OCI-LY3 (cell line): ENCODE measurements around the gene LIPM.

Source experiments
- H2AFZ ChIP-seq: fragments of 200-600, 300-600 bp; shearing (Covaris generic); 2 replicates; pipeline ENCODE4 v1.6.0; 2014; ENCODE audit warnings: antibody characterized with exemption, low read depth, low read length
- H3K27ac ChIP-seq: fragments of 200-600, 300-600 bp; sonication (generic); 2 replicates; pipeline ENCODE4 v1.5.1; 2014; ENCODE audit warnings: mild to moderate bottlenecking, low read length, moderate library complexity, mixed read lengths
- H3K27me3 ChIP-seq: fragments of 200-600, 300-600 bp; sonication (generic); 2 replicates; pipeline ENCODE4 v1.6.1; 2014; ENCODE audit warnings: low read depth, low read length, mixed read lengths
- H3K36me3 ChIP-seq: fragments of 200-600, 300-600 bp; sonication (generic); replicated peaks from 2 replicates; pipeline ENCODE3; 2014; ENCODE audit warnings: low read depth, low read length, mixed read lengths
- H3K4me1 ChIP-seq: fragments of 300-600, 200-600 bp; sonication (generic); 2 replicates; pipeline ENCODE4 v1.6.1; 2014; ENCODE audit warnings: low read length, mixed read lengths
- H3K4me2 ChIP-seq: fragments of 200-600, 300-600 bp; sonication (generic); 2 replicates; pipeline ENCODE4 v1.6.1; 2014; ENCODE audit warnings: low read length, mixed read lengths
- H3K4me3 ChIP-seq: fragments of 300-600, 200-600 bp; sonication (generic); 2 replicates; pipeline ENCODE4 v1.5.1; 2014; ENCODE audit warnings: antibody characterized with exemption, mild to moderate bottlenecking, low read length, moderate library complexity
- H3K79me2 ChIP-seq: fragments of 300-600, 200-600 bp; shearing (Covaris generic); 2 replicates; pipeline ENCODE4 v1.6.1; 2014; ENCODE audit warnings: mild to moderate bottlenecking, low read length, mixed read lengths
- H3K9ac ChIP-seq: fragments of 300-600, 200-600 bp; shearing (Covaris generic); 2 replicates; pipeline ENCODE4 v1.6.0; 2014; ENCODE audit warnings: mild to moderate bottlenecking, low read length, moderate library complexity
- H3K9me3 ChIP-seq: fragments of 200-600, 300-600 bp; shearing (Covaris generic); 2 replicates; pipeline ENCODE4 v1.6.1; 2014; ENCODE audit warnings: low read length, mixed read lengths; ENCODE audit not compliant: insufficient read depth
- H4K20me1 ChIP-seq: fragments of 200-600, 300-600 bp; sonication (generic); 2 replicates; pipeline ENCODE4 v1.6.1; 2016; ENCODE audit warnings: low read length, mixed read lengths; ENCODE audit not compliant: insufficient read depth
- CTCF ChIP-seq: fragments of 200-600, 300-600 bp; sonication (generic); IDR thresholded peaks from 2 replicates; pipeline ENCODE4 v1.5.1; 2014; ENCODE audit warnings: antibody characterized with exemption, low read length, low read depth
- EZH2phosphoT487 ChIP-seq: fragments of 200-600 bp; shearing (Covaris generic); IDR thresholded peaks from 2 replicates; pipeline ENCODE4 v1.6.1; 2018; ENCODE audit warnings: antibody characterized with exemption, mixed run types, low read depth

The LIPM gene

DNA sequence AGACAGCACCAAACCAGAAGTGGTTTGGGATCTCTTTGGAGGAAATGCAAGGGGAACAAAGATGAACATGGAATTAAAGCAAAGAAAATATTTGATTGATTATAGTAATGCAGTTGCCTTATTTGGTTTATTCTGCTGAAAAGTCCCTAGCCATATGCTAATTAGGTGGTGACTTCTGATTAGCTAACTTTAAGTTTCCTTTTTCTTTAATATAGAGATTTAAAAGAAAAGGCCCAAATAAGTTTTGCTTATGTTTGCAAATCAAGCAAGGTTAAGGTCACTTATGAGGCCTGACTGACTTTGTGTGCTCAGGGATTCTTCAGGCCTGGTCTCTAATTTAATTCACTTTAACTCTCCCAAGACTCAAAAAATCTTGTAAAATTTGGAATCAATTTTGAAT, 55.3 kb downstream of the LIPM start:
- Histone ChIP-seq H3K9ac (no peak overlapping the region), H3K4me2 (no peak overlapping the region)

GRCh38 chr10:88858491-88858890, 56.0 kb downstream of the LIPM start:
- Histone ChIP-seq H3K9me3 (no peaks in the 10 kb centered on the region), H3K4me3 (no peak overlapping the region), H3K27ac (no peak overlapping the region), H3K9ac (no peak overlapping the region), H3K27me3 (no peaks in the 10 kb centered on the region), H3K4me1 (peaks cover 17% of the 10 kb centered on the region), H2AFZ (no peak overlapping the region), H3K4me2 (no peak overlapping the region), H3K79me2 (no peaks in the 10 kb centered on the region), H3K36me3 (no peaks in the 10 kb centered on the region), H4K20me1 (no peaks in the 10 kb centered on the region)
- no peak for TF ChIP-seq CTCF
- no peak for TF ChIP-seq EZH2phosphoT487

More for the DNA sequence above, 55.3 kb downstream of the LIPM start:
- Histone ChIP-seq H3K79me2 (no peaks in the 10 kb centered on the region), H3K4me1 (peaks cover 17% of the 10 kb centered on the region), H3K27ac (no peak overlapping the region), H3K36me3 (no peaks in the 10 kb centered on the region), H2AFZ (no peak overlapping the region), H3K4me3 (no peak overlapping the region), H3K27me3 (no peaks in the 10 kb centered on the region), H4K20me1 (no peaks in the 10 kb centered on the region), H3K9me3 (no peaks in the 10 kb centered on the region)
- TF ChIP-seq CTCF (no peak), EZH2phosphoT487 (no peak)

- no peak overlapping the region for H2AFZ ChIP-seq
- TF ChIP-seq CTCF (no peak), EZH2phosphoT487 (no peak)
- peaks cover 17% of the 10 kb centered on the region for H3K4me1 ChIP-seq
- no peaks in the 10 kb centered on the region for H3K9me3 ChIP-seq
- H3K27ac ChIP-seq, result no peak overlapping the region
- H4K20me1 ChIP-seq, result no peaks in the 10 kb centered on the region
- no peaks in the 10 kb centered on the region for H3K36me3 ChIP-seq
- H3K4me2 ChIP-seq, result no peak overlapping the region; the same call in 1 of the 2 replicates
- no peak overlapping the region for H3K4me3 ChIP-seq
- H3K79me2 ChIP-seq, result no peaks in the 10 kb centered on the region
- H3K9ac ChIP-seq, result no peak overlapping the region
- no peaks in the 10 kb centered on the region for H3K27me3 ChIP-seq
These were observed 58.5 kb downstream of the LIPM start for GRCh38 chr10:88861036-88861435.

DNA sequence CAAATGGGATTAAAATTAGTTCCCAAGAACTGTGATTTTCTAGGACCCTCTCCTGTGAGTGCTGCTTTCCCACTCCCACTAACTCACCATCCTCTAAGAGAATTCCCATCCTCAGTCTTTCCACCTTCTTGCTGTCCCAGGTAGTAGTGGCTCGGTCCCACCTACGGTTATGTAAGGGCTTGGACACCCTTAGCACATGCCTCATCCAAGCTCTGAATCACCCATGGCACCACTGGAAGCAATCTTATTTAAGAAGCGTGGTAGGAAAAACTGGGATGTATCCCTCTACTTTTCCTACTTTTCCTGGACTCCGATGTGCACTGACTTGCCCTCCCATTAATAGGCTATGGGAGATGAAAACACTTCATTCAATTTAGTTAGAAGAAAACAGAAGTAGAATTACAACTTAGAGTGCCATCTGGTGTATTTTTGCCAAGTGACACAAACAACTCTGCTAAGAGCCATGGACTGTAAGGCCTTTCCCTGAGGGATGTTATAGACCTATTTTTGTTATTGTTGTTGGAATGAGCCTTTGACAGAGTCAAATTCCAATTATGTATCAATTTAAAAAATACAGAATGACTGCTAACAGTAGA, 62.8 kb downstream of the LIPM start:
- no peaks in the 10 kb centered on the region for H3K79me2 ChIP-seq
- TF ChIP-seq CTCF (peak; percentile 52), EZH2phosphoT487 (no peak)
- no peaks in the 10 kb centered on the region for H3K27me3 ChIP-seq
- H3K4me2 ChIP-seq, result no peak overlapping the region
- no peaks in the 10 kb centered on the region for H3K36me3 ChIP-seq
- no peak overlapping the region for H2AFZ ChIP-seq
- peaks cover 8% of the 10 kb centered on the region for H3K4me1 ChIP-seq
- H3K4me3 ChIP-seq, result no peak overlapping the region
- H3K9ac ChIP-seq, result no peak overlapping the region
- H3K9me3 ChIP-seq, result no peaks in the 10 kb centered on the region
- H4K20me1 ChIP-seq, result no peaks in the 10 kb centered on the region
- H3K27ac ChIP-seq, result no peak overlapping the region
